Measurements from ENCODE around the gene DAPK2.

The DAPK2 gene

GRCh38 chr15:63870043-63870394, 176.3 kb downstream of the DAPK2 start:
- TF ChIP-seq, protein P1, sequence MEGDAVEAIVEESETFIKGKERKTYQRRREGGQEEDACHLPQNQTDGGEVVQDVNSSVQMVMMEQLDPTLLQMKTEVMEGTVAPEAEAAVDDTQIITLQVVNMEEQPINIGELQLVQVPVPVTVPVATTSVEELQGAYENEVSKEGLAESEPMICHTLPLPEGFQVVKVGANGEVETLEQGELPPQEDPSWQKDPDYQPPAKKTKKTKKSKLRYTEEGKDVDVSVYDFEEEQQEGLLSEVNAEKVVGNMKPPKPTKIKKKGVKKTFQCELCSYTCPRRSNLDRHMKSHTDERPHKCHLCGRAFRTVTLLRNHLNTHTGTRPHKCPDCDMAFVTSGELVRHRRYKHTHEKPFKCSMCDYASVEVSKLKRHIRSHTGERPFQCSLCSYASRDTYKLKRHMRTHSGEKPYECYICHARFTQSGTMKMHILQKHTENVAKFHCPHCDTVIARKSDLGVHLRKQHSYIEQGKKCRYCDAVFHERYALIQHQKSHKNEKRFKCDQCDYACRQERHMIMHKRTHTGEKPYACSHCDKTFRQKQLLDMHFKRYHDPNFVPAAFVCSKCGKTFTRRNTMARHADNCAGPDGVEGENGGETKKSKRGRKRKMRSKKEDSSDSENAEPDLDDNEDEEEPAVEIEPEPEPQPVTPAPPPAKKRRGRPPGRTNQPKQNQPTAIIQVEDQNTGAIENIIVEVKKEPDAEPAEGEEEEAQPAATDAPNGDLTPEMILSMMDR (IDR thresholded peaks at IDR 0.05; ENCODE audit: control extremely low read depth, extremely low read depth, low read depth, missing control alignments): no peak
- DNase-seq (ENCODE audit: extremely low spot score): peak; percentile 58
- ChIA-PET POLR2A (interaction anchor here (1.0 kb wide), 1 partner anchor 18 kb away, joined by 3 read pairs; no protein-coding TSS in a partner anchor), CTCF (interaction anchor here (0.7 to 3.1 kb wide), 10 partner anchors 12 to 198 kb away, joined by 3 to 9 read pairs (median 4); partner anchors contain the start of gene DAPK2)

DNA sequence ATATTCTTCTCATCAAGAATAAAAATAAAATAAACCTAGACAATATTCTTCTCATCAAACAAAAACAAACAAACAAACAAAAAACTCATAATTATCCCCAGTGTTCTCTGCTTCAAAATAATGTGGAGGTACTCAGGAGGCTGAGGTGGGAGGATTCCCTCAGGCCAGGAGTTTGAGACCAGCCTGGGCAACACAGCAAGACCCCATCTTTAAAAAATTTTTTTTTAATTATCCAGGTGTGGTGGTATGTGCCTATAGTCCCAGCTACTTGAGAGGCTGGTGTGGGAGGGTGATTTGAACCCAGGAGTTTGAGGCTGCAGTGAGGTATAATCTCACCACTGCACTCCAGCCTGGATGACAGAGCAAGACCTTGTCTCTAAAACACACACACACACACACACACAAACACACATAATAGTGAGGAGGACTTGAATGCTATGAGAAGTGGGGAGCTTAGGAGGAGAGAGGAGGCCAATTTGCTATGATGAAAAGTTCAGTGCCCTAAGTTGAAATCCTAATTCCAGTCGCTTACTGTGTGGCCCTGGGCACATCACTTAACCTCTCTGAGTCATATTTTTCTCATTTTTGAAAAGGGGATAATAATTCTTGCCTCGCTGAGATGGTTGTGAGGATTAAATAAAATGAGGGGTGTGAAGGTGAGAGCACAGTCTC, 176.8 kb downstream of the DAPK2 start:
- CTCF ChIA-PET: interaction anchor here (1.0 to 3.1 kb wide), 12 partner anchors 11 to 177 kb away, joined by 3 to 10 read pairs (median 4); partner anchors contain the start of gene DAPK2
- POLR2A ChIA-PET: interaction anchor here (1.0 kb wide), 1 partner anchor 18 kb away, joined by 3 read pairs; no protein-coding TSS in a partner anchor
- no peak for DNase-seq (ENCODE audit: extremely low spot score)
- TF ChIP-seq, protein P1 (IDR thresholded peaks at IDR 0.05; ENCODE audit: control extremely low read depth, extremely low read depth, low read depth, missing control alignments): no peak

- ChIA-PET CTCF (no interaction called here), POLR2A (no interaction called here)
- TF ChIP-seq, protein P1 (IDR thresholded peaks at IDR 0.05; ENCODE audit: control extremely low read depth, extremely low read depth, low read depth, missing control alignments): no peak
- DNase-seq (ENCODE audit: extremely low spot score): no peak
These were observed 182.1 kb downstream of the DAPK2 start for GRCh38 chr15:63864186-63864585.

DNA sequence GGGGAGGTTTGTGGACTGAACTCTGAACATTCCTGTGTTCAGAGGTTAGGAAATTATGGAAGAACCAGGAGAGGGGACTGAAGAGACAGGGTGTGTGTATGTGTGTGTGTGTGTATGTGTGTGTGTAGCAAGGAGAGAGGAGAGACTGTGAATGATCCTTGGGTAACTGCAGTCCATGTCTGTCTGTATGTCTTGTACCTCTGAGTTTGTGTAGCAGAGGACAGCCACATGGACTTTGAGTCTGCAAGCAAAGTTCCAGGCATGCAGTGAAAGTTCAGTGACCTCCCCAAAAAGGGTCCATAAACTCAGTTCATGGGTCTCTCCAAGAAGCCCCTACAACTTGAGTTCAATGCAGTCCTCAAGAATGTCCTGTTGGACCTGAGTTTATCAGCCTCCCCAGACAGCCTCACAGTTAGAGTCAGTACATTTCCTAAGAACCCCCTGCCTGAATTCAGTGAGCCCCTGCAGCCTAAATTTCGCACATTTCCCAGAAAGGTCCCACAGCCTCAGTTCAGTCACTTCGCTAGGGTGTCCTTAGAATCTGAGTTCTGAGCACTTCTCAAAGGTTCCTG, 184.3 kb downstream of the DAPK2 start:
- TF ChIP-seq, protein P1 (IDR thresholded peaks at IDR 0.05; ENCODE audit: control extremely low read depth, extremely low read depth, low read depth, missing control alignments): no peak
- ChIA-PET POLR2A (no interaction called here), CTCF (no interaction called here)

DNA sequence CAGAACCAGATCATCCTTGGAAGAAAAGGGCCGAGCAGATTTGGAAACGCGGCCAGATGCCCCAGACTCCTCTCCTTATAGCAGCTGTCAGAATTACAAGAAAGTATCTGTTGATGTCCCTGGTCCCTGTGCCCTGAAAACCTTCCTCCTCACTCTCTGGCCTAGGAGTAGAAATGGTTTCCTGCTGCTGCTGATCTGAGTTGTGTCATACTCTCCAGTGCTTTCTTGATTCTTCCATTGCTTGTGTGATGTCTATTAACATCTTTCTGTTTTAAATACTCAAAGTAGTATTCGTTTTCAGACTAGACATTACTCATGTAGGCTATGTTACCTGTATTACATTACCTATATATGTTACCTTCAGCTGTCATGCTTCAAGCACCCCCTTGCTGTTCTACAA, 185.7 kb downstream of the DAPK2 start:
- CTCF ChIA-PET: interaction anchor here (0.9 to 1.4 kb wide), 2 partner anchors 23 to 85 kb away, joined by 3 read pairs; no protein-coding TSS in a partner anchor
- POLR2A ChIA-PET: no interaction called here
- TF ChIP-seq, protein P1 (IDR thresholded peaks at IDR 0.05; ENCODE audit: control extremely low read depth, extremely low read depth, low read depth, missing control alignments): no peak
- no peak for DNase-seq (ENCODE audit: extremely low spot score)

More for the DNA sequence above, 184.3 kb downstream of the DAPK2 start:
- DNase-seq (ENCODE audit: extremely low spot score): no peak

GRCh38 chr15:63860155-63860554, 186.1 kb downstream of the DAPK2 start:
- ChIA-PET POLR2A (no interaction called here), CTCF (interaction anchor here (0.9 to 1.4 kb wide), 2 partner anchors 23 to 85 kb away, joined by 3 read pairs; no protein-coding TSS in a partner anchor)
- no peak for DNase-seq (ENCODE audit: extremely low spot score)
- TF ChIP-seq, protein P1 (IDR thresholded peaks at IDR 0.05; ENCODE audit: control extremely low read depth, extremely low read depth, low read depth, missing control alignments): no peak

All from GM10248 (cell line).